ENCODE measurements around the gene GASK1B.

Gene GASK1B

GRCh38 chr4:158202481-158202880 is 29.7 kb upstream of the GASK1B start:
- Histone ChIP-seq H3K9me3 (replicated peaks; ENCODE audit: low read length) (no peaks in the 10 kb centered on the region), H3K27me3 (ENCODE audit: control insufficient read depth, insufficient read depth, low read length) (no peaks in the 10 kb centered on the region), H3K4me1 (ENCODE audit: control insufficient read depth, insufficient read depth, low read length) (no peaks in the 10 kb centered on the region), H3K4me3 (ENCODE audit: low read length) (no peak overlapping the region), H3K9ac (ENCODE audit: low read depth, low read length) (no peak overlapping the region), H3K4me2 (ENCODE audit: low read length) (no peak overlapping the region), H3K36me3 (ENCODE audit: insufficient read depth, low read length) (no peaks in the 10 kb centered on the region)

DNA sequence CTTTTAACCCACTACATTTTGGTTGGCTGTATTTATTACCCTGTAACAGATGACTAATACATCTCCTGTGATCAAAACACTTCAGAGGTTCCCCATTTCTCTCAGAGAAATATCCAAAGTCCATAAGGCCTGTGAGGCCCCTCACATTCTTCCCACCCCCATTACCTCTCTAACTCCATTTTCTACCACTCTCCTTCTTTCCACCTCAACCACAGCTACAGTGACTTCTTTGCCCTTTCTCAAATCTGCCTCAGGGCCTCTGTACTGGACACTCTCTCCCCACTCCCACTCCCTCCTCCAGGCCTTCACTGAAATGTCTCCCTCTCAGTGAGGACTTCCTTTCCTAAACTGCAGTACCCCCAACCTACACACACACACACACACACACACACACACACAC is 29.1 kb upstream of the GASK1B start:
- Histone ChIP-seq H3K4me1 (ENCODE audit: control insufficient read depth, insufficient read depth, low read length) (no peaks in the 10 kb centered on the region), H3K9ac (ENCODE audit: low read depth, low read length) (no peak overlapping the region), H3K4me2 (ENCODE audit: low read length) (no peak overlapping the region), H3K9me3 (replicated peaks; ENCODE audit: low read length) (no peaks in the 10 kb centered on the region), H3K36me3 (ENCODE audit: insufficient read depth, low read length) (no peaks in the 10 kb centered on the region), H3K4me3 (ENCODE audit: low read length) (no peak overlapping the region), H3K27me3 (ENCODE audit: control insufficient read depth, insufficient read depth, low read length) (no peaks in the 10 kb centered on the region)

GRCh38 chr4:158201322-158201721 is 28.5 kb upstream of the GASK1B start:
- no peaks in the 10 kb centered on the region for H3K27me3 ChIP-seq (ENCODE audit: control insufficient read depth, insufficient read depth, low read length)
- no peak overlapping the region for H3K4me3 ChIP-seq (ENCODE audit: low read length)
- no peaks in the 10 kb centered on the region for H3K4me1 ChIP-seq (ENCODE audit: control insufficient read depth, insufficient read depth, low read length)
- H3K9ac ChIP-seq (ENCODE audit: low read depth, low read length), result no peak overlapping the region
- H3K4me2 ChIP-seq (ENCODE audit: low read length), result no peak overlapping the region
- H3K36me3 ChIP-seq (ENCODE audit: insufficient read depth, low read length), result no peaks in the 10 kb centered on the region
- H3K9me3 ChIP-seq (replicated peaks; ENCODE audit: low read length), result no peaks in the 10 kb centered on the region

- Histone ChIP-seq H3K4me3 (ENCODE audit: low read length) (no peak overlapping the region), H3K27me3 (ENCODE audit: control insufficient read depth, insufficient read depth, low read length) (no peaks in the 10 kb centered on the region), H3K4me2 (ENCODE audit: low read length) (no peak overlapping the region), H3K9me3 (replicated peaks; ENCODE audit: low read length) (no peaks in the 10 kb centered on the region), H3K9ac (ENCODE audit: low read depth, low read length) (no peak overlapping the region), H3K4me1 (ENCODE audit: control insufficient read depth, insufficient read depth, low read length) (no peaks in the 10 kb centered on the region), H3K36me3 (ENCODE audit: insufficient read depth, low read length) (no peaks in the 10 kb centered on the region)
These were observed 27.4 kb upstream of the GASK1B start for GRCh38 chr4:158200214-158200613.

DNA sequence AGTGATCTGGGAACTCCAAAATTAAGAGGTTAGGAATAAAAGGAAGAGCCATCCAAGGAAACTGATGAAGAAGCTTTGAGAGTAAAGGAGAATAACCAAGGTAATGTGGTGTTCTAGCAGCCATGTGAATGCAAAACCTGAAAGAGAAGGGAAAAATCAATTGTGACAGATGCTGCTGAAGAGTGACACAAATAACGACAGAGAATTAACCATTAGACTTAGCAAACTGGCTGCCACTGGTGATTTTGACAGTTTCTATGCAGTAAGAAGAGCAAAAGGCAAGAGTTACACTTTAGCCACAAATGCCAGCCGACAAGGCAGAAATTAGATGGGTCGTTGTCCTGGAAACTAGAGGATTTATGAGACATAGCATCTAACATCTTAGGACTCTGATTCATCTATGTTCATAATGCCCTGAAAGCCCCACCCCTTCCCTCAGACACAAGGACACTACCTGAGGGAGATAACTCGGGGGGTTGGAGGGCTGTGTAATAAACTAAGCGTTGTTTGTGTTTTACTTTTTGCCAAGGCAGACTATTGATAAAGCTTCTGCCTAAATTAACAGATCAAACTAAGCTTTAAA is 24.5 kb upstream of the GASK1B start:
- Histone ChIP-seq H3K4me3 (ENCODE audit: low read length) (no peak overlapping the region), H3K4me2 (ENCODE audit: low read length) (no peak overlapping the region), H3K27me3 (ENCODE audit: control insufficient read depth, insufficient read depth, low read length) (no peaks in the 10 kb centered on the region), H3K4me1 (ENCODE audit: control insufficient read depth, insufficient read depth, low read length) (no peaks in the 10 kb centered on the region), H3K9me3 (replicated peaks; ENCODE audit: low read length) (no peaks in the 10 kb centered on the region), H3K36me3 (ENCODE audit: insufficient read depth, low read length) (no peaks in the 10 kb centered on the region), H3K9ac (ENCODE audit: low read depth, low read length) (no peak overlapping the region)

GRCh38 chr4:158195297-158195696 is 22.5 kb upstream of the GASK1B start:
- Histone ChIP-seq H3K9ac (ENCODE audit: low read depth, low read length) (no peak overlapping the region), H3K4me1 (ENCODE audit: control insufficient read depth, insufficient read depth, low read length) (no peaks in the 10 kb centered on the region), H3K36me3 (ENCODE audit: insufficient read depth, low read length) (no peaks in the 10 kb centered on the region), H3K4me2 (ENCODE audit: low read length) (no peak overlapping the region), H3K27me3 (ENCODE audit: control insufficient read depth, insufficient read depth, low read length) (no peaks in the 10 kb centered on the region), H3K4me3 (ENCODE audit: low read length) (no peak overlapping the region), H3K9me3 (replicated peaks; ENCODE audit: low read length) (no peaks in the 10 kb centered on the region)

DNA sequence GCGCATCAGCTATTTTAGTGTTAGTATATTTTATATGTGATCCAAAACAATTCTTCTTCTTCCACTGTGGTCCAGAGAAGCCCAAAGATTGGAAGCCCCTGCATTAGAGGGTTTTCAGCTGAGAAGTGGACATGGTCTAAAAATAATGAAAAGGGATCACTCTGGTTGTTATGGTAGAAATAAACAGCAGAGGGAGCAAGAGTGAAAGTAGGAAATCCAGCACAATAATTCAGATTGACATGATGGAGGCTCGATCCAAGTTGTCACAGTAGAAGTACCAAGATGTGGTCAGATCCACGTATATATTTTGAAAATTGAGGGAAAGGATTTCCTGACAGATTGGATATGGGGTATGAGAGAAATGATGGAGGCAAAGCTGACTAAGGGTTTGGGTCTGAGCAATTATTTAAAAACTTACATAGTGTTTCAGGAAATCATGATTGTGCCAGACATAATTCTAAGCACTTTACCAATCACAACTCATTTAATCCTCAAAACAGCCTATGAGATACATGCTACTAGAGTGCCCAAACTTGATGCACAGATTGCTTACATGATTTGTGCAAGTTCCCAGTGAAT is 20.4 kb upstream of the GASK1B start:
- H3K9ac ChIP-seq (ENCODE audit: low read depth, low read length), result no peak overlapping the region
- H3K4me2 ChIP-seq (ENCODE audit: low read length), result peak overlapping the region; percentile 51
- H3K4me1 ChIP-seq (ENCODE audit: control insufficient read depth, insufficient read depth, low read length), result no peaks in the 10 kb centered on the region
- H3K9me3 ChIP-seq (replicated peaks; ENCODE audit: low read length), result no peaks in the 10 kb centered on the region
- H3K36me3 ChIP-seq (ENCODE audit: insufficient read depth, low read length), result no peaks in the 10 kb centered on the region
- no peaks in the 10 kb centered on the region for H3K27me3 ChIP-seq (ENCODE audit: control insufficient read depth, insufficient read depth, low read length)
- H3K4me3 ChIP-seq (ENCODE audit: low read length), result no peak overlapping the region

GRCh38 chr4:158192439-158193158 is 19.8 kb upstream of the GASK1B start:
- no peaks in the 10 kb centered on the region for H3K4me1 ChIP-seq (ENCODE audit: control insufficient read depth, insufficient read depth, low read length)
- H3K9me3 ChIP-seq (replicated peaks; ENCODE audit: low read length), result no peaks in the 10 kb centered on the region
- H3K9ac ChIP-seq (ENCODE audit: low read depth, low read length), result no peak overlapping the region
- H3K36me3 ChIP-seq (ENCODE audit: insufficient read depth, low read length), result no peaks in the 10 kb centered on the region
- H3K4me2 ChIP-seq (ENCODE audit: low read length), result no peak overlapping the region
- no peak overlapping the region for H3K4me3 ChIP-seq (ENCODE audit: low read length)
- H3K27me3 ChIP-seq (ENCODE audit: control insufficient read depth, insufficient read depth, low read length), result no peaks in the 10 kb centered on the region

DNA sequence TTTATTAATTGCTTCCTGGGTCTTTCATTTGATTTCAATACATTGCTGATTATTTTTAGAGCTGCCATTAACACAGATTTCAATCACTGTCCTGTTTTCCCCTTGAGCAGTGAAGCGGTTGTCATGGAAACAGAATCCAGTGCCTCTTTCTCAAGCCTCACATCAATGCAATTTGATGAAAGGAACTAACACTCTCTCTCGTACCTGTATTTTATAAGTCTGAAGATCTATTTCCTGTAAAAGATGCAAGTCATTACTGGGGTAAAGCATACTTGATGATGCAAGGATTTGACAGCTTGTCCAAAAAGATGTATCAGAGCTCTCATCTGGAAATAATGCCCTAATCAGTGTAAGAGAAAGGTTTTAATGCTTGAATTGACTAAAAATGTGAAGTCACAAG is 17.9 kb upstream of the GASK1B start:
- no peak overlapping the region for H3K9ac ChIP-seq (ENCODE audit: low read depth, low read length)
- no peak overlapping the region for H3K4me2 ChIP-seq (ENCODE audit: low read length)
- H3K9me3 ChIP-seq (replicated peaks; ENCODE audit: low read length), result no peaks in the 10 kb centered on the region
- no peak overlapping the region for H3K4me3 ChIP-seq (ENCODE audit: low read length)
- no peaks in the 10 kb centered on the region for H3K27me3 ChIP-seq (ENCODE audit: control insufficient read depth, insufficient read depth, low read length)
- no peaks in the 10 kb centered on the region for H3K36me3 ChIP-seq (ENCODE audit: insufficient read depth, low read length)
- H3K4me1 ChIP-seq (ENCODE audit: control insufficient read depth, insufficient read depth, low read length), result no peaks in the 10 kb centered on the region

- H3K4me3 ChIP-seq (ENCODE audit: low read length), result no peak overlapping the region
- H3K36me3 ChIP-seq (ENCODE audit: insufficient read depth, low read length), result no peaks in the 10 kb centered on the region
These were observed 16.6 kb upstream of the GASK1B start for GRCh38 chr4:158189422-158189821.

DNA sequence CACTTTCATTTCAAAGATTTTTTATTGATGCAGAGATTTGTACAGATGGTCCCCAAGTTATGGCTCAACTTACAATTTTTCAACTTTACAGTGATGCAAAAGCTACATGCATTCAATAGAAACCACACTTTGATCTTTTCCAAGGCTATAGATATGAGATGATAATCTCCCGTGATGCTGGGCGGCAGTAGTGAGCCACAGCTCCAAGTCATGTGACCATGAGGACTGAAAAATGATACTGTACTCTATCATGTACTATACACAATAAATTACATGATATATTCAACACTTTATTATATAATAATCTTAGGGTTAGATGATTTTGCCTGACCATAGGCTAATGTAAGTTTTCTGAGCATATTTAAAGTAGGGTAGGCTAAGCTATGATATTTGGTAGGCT is 14.0 kb upstream of the GASK1B start:
- H3K9ac ChIP-seq (ENCODE audit: low read depth, low read length), result no peak overlapping the region
- no peaks in the 10 kb centered on the region for H3K36me3 ChIP-seq (ENCODE audit: insufficient read depth, low read length)
- no peaks in the 10 kb centered on the region for H3K4me1 ChIP-seq (ENCODE audit: control insufficient read depth, insufficient read depth, low read length)
- no peaks in the 10 kb centered on the region for H3K9me3 ChIP-seq (replicated peaks; ENCODE audit: low read length)
- no peak overlapping the region for H3K4me3 ChIP-seq (ENCODE audit: low read length)
- no peak overlapping the region for H3K4me2 ChIP-seq (ENCODE audit: low read length)
- H3K27me3 ChIP-seq (ENCODE audit: control insufficient read depth, insufficient read depth, low read length), result no peaks in the 10 kb centered on the region

More at GRCh38 chr4:158189422-158189821, 16.6 kb upstream of the GASK1B start:
- H3K9me3 ChIP-seq (replicated peaks; ENCODE audit: low read length), result no peaks in the 10 kb centered on the region
- H3K27me3 ChIP-seq (ENCODE audit: control insufficient read depth, insufficient read depth, low read length), result no peaks in the 10 kb centered on the region
- H3K9ac ChIP-seq (ENCODE audit: low read depth, low read length), result no peak overlapping the region
- no peaks in the 10 kb centered on the region for H3K4me1 ChIP-seq (ENCODE audit: control insufficient read depth, insufficient read depth, low read length)
- no peak overlapping the region for H3K4me2 ChIP-seq (ENCODE audit: low read length)

- H3K4me3 ChIP-seq (ENCODE audit: low read length), result no peak overlapping the region
- no peaks in the 10 kb centered on the region for H3K9me3 ChIP-seq (replicated peaks; ENCODE audit: low read length)
- H3K9ac ChIP-seq (ENCODE audit: low read depth, low read length), result no peak overlapping the region
- H3K36me3 ChIP-seq (ENCODE audit: insufficient read depth, low read length), result no peaks in the 10 kb centered on the region
- H3K27me3 ChIP-seq (ENCODE audit: control insufficient read depth, insufficient read depth, low read length), result no peaks in the 10 kb centered on the region
- peak overlapping the region; percentile 16 for H3K4me2 ChIP-seq (ENCODE audit: low read length)
- H3K4me1 ChIP-seq (ENCODE audit: control insufficient read depth, insufficient read depth, low read length), result peaks cover 3% of the 10 kb centered on the region
These were observed 9.9 kb upstream of the GASK1B start for GRCh38 chr4:158182736-158183135.
